Caco-2 (cell line): ENCODE measurements around the gene RNF208. TPM values are rescaled to one million over a fixed set of nuclear protein-coding genes. Genes with fewer than 3 reads are reported as not detected.

Experiments
- BruUV-seq: library from RNA; stranded (reverse); fragments of 400-500 nt; replicated peaks from 2 replicates; lab custom pipeline; 2021; lab: Mats Ljungman, UMichigan
- CTCF ChIA-PET: fragments of 300-600 bp; sonication (Branson Sonifier 250); formaldehyde crosslinking; loops from one replicate; lab custom pipeline; 2022; ENCODE audit warnings: antibody characterized with exemption; lab: Charles Lee
- POLR2A ChIA-PET: fragments of 300-600 bp; sonication (Branson Sonifier 250); formaldehyde crosslinking; loops from one replicate; lab custom pipeline; 2022; ENCODE audit warnings: antibody characterized with exemption; lab: Charles Lee
- DNase-seq, 2 experiments: peaks; one replicate each; pipeline versions ENCODE4 v3.0.0 to v3.0.0-alpha.2; 2020 to 2022
- H3K27me3 ChIP-seq: replicated peaks from 2 replicates; pipeline ENCODE4 v1.6.0; 2011; ENCODE audit warnings: low read length; ENCODE audit not compliant: control insufficient read depth, insufficient read depth
- H3K36me3 ChIP-seq: 2 replicates; pipeline ENCODE4 v1.5.1; 2011; ENCODE audit warnings: low read length; ENCODE audit not compliant: control insufficient read depth, insufficient read depth
- H3K4me1 ChIP-seq: fragments of 250-450 bp; sonication (Bioruptor Pico); 2 replicates; pipeline ENCODE4 v1.5.1; 2020; ENCODE audit warnings: mild to moderate bottlenecking
- H3K4me3 ChIP-seq: 2 replicates; pipeline ENCODE4 v1.5.1; 2011; ENCODE audit warnings: low read depth, mild to moderate bottlenecking, control low read depth, low read length
- H3K9me3 ChIP-seq: fragments of 250-450 bp; sonication (Bioruptor Pico); 2 replicates; pipeline ENCODE4 v1.5.1; 2020; ENCODE audit warnings: mild to moderate bottlenecking, moderate library complexity
- H3K27ac Mint-ChIP-seq: one replicate; pipeline ENCODE4 v1.8.0; 2022; ENCODE audit warnings: mixed read lengths; ENCODE audit not compliant: unreplicated experiment
- H3K27me3 Mint-ChIP-seq: one replicate; pipeline ENCODE4 v1.8.0; 2022; ENCODE audit warnings: mixed read lengths; ENCODE audit not compliant: insufficient read depth, unreplicated experiment
- H3K36me3 Mint-ChIP-seq: one replicate; pipeline ENCODE4 v1.8.0; 2022; ENCODE audit warnings: mild to moderate bottlenecking, mixed read lengths; ENCODE audit not compliant: insufficient read depth, unreplicated experiment
- H3K4me1 Mint-ChIP-seq: one replicate; pipeline ENCODE4 v1.8.0; 2022; ENCODE audit warnings: low read depth, mixed read lengths; ENCODE audit not compliant: unreplicated experiment
- H3K4me3 Mint-ChIP-seq: one replicate; pipeline ENCODE4 v1.8.0; 2022; ENCODE audit warnings: mild to moderate bottlenecking, moderate library complexity, mixed read lengths; ENCODE audit not compliant: unreplicated experiment
- H3K9me3 Mint-ChIP-seq: one replicate; pipeline ENCODE4 v1.8.0; 2022; ENCODE audit warnings: mixed read lengths; ENCODE audit not compliant: unreplicated experiment
- intact Hi-C: fragments of 100-400 bp; cut with micrococcal nuclease; formaldehyde crosslinking; loops from one replicate; pipeline ENCODE4 v1.10.0; 2022; ENCODE audit not compliant: unreplicated experiment
- total RNA-seq: library from RNA; stranded (reverse); gene quantifications from 2 replicates; pipeline ENCODE4 v1.2.3, GENCODE V29; 2022
- TF ChIP-seq, protein P1 (sequence below), 2 experiments: fragments of 200-600 bp in 1 of 2; IDR thresholded peaks; 1 replicate in 1 of 2; 2 replicates in 1 of 2; pipeline versions ENCODE4 v1.5.1 to v1.8.0; 2011 to 2022; ENCODE audit warnings: antibody characterized with exemption in 1 of 2, control low read depth in 1 of 2, inconsistent platforms in 1 of 2, low read depth in 1 of 2, low read length in 1 of 2, mild to moderate bottlenecking in 1 of 2, moderate library complexity in 1 of 2; ENCODE audit not compliant: insufficient read depth in 1 of 2, severe bottlenecking in 1 of 2, unreplicated experiment in 1 of 2

RNF208 gene
- total RNA-seq, 1 experiment from 2014 or later, result 6.5 TPM

DNA sequence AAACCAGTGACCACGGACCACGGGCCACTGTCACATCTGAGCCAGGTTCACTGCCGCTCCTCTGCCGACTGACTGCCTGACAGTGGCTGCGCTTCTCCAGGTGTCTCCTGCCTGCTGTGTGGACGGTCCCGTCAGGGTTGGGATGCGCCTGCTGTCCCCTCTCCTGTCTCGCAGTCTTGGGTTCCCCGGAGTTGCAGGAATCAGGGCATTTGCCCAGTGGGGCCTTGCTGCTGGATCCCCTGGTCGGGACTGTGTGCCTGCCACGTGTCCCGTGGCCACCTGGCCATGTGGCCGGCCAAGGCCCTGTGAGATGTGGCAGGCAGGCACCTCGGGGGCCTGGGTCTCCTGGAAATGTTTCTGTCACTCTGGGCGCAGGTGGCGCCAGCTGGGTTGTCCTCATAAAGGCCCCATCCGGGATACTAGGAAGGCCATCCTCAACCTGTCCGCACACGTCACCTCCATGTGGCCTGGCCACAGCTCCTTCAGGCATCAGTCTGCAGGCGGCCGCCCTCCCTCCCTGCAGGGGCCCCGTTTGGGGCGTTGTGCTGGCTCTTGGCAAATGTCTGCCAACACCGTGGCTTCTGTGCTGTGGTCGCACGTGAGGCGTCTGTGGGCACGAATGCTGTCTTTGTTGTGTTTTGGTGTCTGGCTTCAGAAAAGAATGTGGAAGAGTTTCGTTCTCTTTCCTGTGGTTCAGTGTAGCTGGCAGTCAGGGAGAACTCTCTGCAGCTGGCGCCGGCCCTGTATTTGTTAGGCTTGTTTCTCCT, 49.1 kb upstream of the RNF208 start:
- Histone ChIP-seq H3K4me3 (no peak overlapping the region), H3K4me1 (no peaks in the 10 kb centered on the region), H3K36me3 (peaks cover 1% of the 10 kb centered on the region; the same call in 1 of the 2 replicates), H3K9me3 (no peaks in the 10 kb centered on the region), H3K27me3 (no peaks in the 10 kb centered on the region)
- DNase-seq, result no peak
- no TSS peak for BruUV-seq
- H3K4me3 Mint-ChIP-seq, result no peak overlapping the region
- H3K27me3 Mint-ChIP-seq, result no peaks in the 10 kb centered on the region
- H3K4me1 Mint-ChIP-seq, result no peaks in the 10 kb centered on the region
- TF ChIP-seq, protein P1, sequence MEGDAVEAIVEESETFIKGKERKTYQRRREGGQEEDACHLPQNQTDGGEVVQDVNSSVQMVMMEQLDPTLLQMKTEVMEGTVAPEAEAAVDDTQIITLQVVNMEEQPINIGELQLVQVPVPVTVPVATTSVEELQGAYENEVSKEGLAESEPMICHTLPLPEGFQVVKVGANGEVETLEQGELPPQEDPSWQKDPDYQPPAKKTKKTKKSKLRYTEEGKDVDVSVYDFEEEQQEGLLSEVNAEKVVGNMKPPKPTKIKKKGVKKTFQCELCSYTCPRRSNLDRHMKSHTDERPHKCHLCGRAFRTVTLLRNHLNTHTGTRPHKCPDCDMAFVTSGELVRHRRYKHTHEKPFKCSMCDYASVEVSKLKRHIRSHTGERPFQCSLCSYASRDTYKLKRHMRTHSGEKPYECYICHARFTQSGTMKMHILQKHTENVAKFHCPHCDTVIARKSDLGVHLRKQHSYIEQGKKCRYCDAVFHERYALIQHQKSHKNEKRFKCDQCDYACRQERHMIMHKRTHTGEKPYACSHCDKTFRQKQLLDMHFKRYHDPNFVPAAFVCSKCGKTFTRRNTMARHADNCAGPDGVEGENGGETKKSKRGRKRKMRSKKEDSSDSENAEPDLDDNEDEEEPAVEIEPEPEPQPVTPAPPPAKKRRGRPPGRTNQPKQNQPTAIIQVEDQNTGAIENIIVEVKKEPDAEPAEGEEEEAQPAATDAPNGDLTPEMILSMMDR (IDR thresholded peaks at IDR 0.05; ENCODE audit: insufficient read depth in 1 of 2, low read depth in 1 of 2, low read length in 1 of 2, severe bottlenecking in 1 of 2, unreplicated experiment in 1 of 2), result no peak
- no peaks in the 10 kb centered on the region for H3K9me3 Mint-ChIP-seq
- CTCF ChIA-PET, result no interaction called here
- no peak overlapping the region for H3K27ac Mint-ChIP-seq
- peaks cover 77% of the 10 kb centered on the region for H3K36me3 Mint-ChIP-seq
- intact Hi-C loops, result no loop called here
- POLR2A ChIA-PET, result no interaction called here

DNA sequence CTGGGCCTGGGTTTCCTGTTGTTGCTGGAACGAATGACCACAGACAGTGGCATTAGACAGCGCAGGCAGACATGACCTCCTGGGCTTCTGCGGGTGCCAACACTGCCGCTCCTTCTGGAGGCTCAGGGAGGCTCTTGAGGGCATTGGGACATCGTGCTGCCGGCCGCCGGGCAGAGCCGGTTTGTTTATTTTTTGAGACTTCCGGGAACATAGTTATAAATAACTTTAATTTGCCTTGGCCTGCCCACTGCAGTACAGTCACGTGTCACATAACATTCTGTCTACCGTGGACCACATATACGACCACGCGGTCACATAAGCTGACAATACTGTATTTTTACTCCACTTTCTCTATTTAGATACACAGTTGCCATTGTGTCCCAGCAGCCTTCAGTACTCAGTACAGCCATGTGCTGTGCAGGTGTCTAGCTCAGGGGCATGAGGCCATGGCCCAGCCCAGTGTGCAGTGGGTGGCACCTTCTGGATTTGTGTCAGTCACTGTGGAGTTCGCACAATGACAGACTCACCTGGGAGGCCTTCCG, 47.3 kb upstream of the RNF208 start:
- Mint-ChIP-seq H3K9me3 (no peaks in the 10 kb centered on the region), H3K4me1 (no peaks in the 10 kb centered on the region), H3K4me3 (no peak overlapping the region), H3K27me3 (no peaks in the 10 kb centered on the region), H3K27ac (no peak overlapping the region), H3K36me3 (peaks cover 77% of the 10 kb centered on the region)
- H3K27me3 ChIP-seq, result no peaks in the 10 kb centered on the region
- no peaks in the 10 kb centered on the region for H3K9me3 ChIP-seq
- H3K4me3 ChIP-seq, result no peak overlapping the region
- peaks cover 3% of the 10 kb centered on the region; the same call in 1 of the 2 replicates for H3K36me3 ChIP-seq
- CTCF ChIA-PET, result interaction anchor here (0.6 kb wide), 1 partner anchor 16 kb away, joined by 3 read pairs; no protein-coding TSS in a partner anchor
- POLR2A ChIA-PET, result no interaction called here
- TF ChIP-seq, protein P1 (IDR thresholded peaks at IDR 0.05; ENCODE audit: insufficient read depth in 1 of 2, low read depth in 1 of 2, low read length in 1 of 2, severe bottlenecking in 1 of 2, unreplicated experiment in 1 of 2), result no peak
- no peak for DNase-seq
- no peaks in the 10 kb centered on the region for H3K4me1 ChIP-seq
- BruUV-seq, result no TSS peak
- intact Hi-C loops, result no loop called here

DNA sequence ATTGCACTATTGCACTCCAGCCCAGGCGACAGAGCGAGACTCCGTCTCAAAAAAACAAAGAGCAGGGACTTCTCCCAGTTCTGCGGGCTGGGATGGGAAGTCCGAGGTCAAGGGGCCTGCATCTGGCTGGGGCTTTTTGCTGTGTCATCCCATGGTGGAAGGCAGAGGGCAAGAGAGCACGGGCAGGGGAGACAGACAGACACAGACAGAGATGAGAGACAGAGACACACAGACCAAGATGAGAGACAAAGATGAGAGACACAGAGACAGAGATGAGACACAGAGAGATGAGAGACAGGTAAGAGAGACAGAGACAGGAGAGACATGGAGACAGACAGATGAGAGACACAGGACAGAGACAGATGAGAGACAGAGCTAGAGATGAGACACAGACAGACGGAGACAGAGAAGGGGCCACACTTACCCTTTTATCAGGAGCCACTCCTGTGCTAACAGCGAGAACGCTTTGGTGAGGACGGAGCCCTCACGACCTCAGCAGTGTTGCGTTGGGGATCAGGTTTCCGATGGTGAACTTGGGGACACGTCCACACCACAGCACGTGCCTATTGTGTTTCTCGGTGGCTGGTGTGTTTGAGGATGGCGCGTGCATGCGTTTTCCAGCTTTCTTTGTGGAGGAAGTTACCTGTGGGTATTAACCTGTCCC, 46.6 kb upstream of the RNF208 start:
- Mint-ChIP-seq H3K36me3 (peaks cover 77% of the 10 kb centered on the region), H3K27me3 (no peaks in the 10 kb centered on the region), H3K4me1 (no peaks in the 10 kb centered on the region), H3K9me3 (no peaks in the 10 kb centered on the region), H3K27ac (no peak overlapping the region), H3K4me3 (no peak overlapping the region)
- Histone ChIP-seq H3K27me3 (no peaks in the 10 kb centered on the region), H3K9me3 (no peaks in the 10 kb centered on the region), H3K4me3 (no peak overlapping the region), H3K4me1 (no peaks in the 10 kb centered on the region), H3K36me3 (peaks cover 3% of the 10 kb centered on the region)
- BruUV-seq, result no TSS peak
- intact Hi-C loops, result no loop called here
- POLR2A ChIA-PET, result no interaction called here
- TF ChIP-seq, protein P1 (IDR thresholded peaks at IDR 0.05; ENCODE audit: insufficient read depth in 1 of 2, low read depth in 1 of 2, low read length in 1 of 2, severe bottlenecking in 1 of 2, unreplicated experiment in 1 of 2), result no peak
- CTCF ChIA-PET, result interaction anchor here (0.6 kb wide), 1 partner anchor 16 kb away, joined by 3 read pairs; no protein-coding TSS in a partner anchor
- no peak for DNase-seq
